T-helper 22 cell (primary cell): ENCODE results near the gene COPB1.

Experiments
- DNase-seq: peaks from one replicate; pipeline ENCODE4 v3.0.0-alpha.2; 2020; ENCODE audit warnings: low read depth

The COPB1 gene

DNA sequence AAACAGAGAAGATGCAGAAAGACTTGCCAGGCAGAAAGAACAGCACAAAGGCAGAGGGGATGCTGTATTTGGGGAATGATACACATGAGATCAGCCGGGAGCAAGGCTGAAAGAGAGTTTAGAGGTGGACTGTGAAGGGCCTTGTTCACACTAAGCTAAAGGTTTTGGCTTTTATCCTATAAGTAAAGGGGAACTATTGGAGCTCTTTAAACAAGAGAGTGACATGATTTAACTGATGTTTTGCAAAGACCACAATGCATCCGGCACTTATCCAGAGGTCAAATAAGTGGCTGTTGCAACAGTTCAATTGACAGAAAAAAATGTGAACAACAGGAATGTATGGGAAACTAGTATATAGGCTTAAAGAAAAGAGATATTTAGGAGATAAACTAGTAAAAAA, 76.0 kb downstream of the COPB1 start:
- no peak for DNase-seq

DNA sequence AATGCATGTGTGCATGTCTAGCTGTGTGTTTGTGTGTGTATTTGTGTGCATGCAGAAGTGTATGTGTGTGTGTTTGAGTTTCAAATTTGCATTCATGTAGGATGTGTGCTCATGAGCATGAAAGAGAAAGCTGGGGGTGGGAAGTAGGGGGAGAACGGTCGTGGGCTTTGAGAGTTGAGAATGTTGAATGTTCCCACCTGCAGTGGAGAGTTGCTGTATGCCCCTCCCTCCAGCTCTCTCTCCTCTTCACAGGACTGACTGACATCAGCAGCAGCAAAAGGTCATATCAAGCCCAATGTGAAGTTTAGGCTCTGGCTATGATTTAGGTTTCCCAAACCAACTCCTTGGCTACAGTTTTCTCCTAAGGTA, 76.8 kb downstream of the COPB1 start:
- DNase-seq, result no peak

DNA sequence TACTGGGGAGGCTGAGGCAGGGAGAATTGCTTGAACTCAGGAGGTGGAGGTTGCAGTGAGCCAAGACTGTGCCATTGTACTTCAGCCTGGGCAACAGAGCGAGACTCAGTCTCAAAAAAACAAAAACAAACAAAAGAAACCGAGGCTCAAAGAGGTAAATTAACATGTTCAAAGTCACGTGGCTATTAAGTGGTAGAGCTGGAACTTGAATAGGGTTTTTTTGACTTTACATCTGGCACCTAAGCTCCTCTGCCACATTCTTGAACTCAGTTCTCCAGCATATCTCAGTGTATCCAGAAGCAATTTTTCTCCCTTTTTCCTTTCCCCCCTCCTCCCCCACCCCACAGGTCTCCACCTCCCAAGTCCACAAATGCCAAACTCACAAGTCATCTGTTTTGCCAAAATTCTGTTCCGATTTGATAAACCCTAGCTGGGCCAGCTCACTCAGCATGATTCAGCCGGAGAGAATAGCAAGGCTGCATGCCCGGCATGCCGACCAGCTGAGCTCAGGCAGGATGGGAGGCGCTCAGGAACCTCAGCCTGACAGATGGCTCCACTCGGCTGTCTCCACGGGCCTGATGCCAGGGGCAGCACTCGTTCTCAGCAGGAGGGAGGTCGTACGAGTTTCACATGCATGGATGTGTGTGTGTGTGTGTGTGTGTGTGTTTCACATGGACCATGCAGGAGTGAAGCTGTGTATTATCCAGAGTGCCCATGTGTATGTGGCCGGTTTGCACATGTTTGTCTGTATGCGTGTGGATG, 77.4 kb downstream of the COPB1 start:
- no peak for DNase-seq

DNA sequence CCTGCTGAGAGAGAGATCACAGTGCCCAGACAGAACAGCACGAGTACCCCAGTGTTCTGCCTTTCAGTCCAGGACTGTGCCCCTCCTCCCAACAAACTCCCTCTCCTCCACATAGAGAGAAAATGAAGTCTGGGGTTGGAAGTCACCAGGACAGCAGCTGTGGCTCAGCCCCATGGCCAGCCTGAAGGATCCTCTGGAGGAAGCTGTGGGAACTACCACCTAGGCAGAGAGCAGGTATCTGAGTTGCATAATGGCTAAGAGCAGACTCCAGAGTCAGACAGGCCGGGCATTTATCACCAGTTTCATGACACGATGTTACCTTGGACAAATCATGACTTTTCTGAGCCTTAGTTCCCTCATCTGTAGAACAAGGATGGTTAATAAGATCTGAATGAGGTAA, 79.4 kb downstream of the COPB1 start:
- DNase-seq, result no peak

DNA sequence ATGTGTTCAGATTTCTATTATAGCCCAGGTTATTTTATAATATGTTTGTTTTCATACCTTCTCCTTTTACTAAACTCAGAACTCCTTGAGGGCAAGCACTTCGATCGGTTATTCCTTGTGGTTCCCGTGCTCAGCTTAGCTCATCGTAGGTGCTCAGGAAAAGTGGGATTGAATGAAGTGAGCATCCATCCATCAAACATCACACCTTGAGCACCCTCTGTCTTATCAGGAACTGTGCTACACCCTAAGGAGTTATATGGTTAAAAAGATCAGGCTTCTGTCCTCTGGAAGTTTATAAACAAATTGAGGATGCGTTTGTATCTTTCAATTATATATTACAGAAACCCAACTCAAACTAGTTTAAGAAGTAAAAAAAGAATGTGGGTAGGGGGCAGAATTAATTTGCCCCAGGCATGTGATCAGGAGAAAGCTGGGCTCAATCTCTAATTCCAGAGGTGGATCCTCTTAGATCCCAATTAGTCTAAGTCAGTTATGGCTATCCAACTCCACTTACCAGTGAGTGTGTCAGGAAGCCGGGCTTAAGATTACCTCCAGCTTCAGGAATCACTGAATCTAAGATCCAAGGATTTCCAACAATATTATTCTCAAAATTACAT, 80.7 kb downstream of the COPB1 start:
- DNase-seq, result no peak

DNA sequence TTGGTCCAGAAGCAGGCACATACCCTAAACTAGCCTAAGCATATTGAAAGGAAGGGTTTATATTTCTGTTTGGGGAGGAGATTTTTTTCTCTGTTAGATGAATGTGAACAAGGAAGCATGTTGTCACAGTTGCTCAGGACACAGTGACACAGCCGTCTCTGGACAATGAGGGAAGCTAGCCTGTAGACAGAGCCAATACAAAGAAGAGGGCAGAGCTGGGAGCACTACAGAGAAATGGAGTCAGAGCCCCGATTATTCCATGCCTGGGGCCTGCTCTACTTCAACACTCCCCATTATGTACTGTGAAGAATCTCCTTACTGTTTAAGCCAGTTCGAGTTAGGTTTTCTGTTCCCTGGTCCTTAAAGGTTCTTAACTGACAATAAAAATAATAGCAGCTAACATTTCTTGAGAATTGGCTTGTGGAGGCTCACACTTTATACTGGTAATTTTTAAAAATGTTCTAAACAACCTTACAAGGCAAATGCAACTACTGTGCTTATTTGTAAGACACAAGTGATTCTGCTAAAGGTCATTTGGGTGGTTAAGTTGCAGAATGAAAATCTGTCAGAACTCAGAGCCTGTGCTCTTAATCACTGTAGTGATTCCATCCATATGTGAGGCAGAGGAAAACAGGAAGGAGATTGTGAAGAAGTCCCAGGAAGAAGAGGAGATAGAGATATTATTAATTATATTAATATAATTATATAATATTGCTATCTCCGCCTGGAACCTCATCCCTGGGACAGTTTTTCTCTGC, 81.8 kb downstream of the COPB1 start:
- no peak for DNase-seq

DNA sequence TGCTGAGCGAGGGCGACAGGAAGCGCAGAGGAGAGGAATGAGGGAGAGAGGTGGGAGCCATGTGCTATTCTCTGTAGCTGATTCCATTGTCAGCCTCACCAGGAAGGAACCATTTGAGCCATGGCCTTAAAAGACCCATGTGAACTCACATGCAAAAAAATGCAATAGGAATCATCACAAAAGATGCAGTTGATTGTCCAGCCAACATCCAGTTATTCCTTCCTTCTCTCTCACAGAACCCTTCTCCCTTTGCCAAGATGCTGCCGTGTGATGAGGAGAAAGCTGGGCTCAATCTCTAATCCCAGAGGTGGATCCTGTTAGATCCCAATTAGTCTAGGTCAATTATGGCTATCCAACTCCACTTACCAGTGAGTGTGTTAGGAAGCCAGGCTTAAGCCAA, 82.4 kb downstream of the COPB1 start:
- DNase-seq, result no peak

DNA sequence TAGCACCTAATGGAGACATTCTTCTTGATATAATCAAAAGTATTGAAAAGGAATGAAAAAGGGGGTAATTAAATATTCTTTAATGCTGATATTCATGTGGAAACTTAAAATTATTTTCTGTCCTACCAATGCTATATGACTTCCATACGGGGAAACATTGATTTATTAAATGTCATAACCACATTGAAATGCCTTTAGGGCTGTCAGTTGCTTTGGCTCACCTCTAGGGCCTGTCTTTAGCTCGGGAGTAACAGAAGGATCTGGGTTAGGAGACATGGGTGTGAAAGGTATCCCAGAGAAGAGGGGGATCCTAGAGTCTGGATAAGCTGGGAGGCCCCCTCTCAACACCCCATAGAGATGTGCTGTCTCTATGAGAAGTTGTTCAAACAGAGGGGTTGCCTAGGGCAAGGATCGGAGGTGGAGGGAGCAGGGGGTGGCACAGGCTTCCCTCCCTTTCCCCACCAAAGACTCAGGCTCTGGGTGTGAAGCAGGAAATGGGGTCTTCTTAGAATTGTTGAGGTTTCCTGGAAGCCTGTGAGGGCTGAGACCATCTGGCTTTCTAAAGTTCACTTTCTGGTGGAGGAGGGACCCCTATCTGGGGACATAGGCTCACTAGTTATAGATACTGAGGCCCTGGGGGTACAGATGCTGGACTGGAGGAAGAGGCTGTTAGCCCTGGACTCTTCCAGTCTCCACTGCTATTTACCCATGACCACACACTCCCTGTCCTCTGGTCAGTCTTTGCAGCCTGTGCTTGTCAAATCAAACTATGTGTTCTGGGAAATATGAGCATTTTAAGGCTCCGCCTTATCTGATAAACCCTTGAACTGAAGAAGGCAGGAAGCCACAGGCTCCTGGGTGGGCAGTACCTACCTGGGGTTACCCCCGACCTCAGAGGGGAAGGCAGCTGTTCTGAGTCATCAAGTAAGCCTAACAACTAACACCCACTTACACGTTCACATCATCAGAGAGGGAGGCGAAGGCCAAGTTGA, 84.8 kb downstream of the COPB1 start:
- DNase-seq, result peak; percentile 51

DNA sequence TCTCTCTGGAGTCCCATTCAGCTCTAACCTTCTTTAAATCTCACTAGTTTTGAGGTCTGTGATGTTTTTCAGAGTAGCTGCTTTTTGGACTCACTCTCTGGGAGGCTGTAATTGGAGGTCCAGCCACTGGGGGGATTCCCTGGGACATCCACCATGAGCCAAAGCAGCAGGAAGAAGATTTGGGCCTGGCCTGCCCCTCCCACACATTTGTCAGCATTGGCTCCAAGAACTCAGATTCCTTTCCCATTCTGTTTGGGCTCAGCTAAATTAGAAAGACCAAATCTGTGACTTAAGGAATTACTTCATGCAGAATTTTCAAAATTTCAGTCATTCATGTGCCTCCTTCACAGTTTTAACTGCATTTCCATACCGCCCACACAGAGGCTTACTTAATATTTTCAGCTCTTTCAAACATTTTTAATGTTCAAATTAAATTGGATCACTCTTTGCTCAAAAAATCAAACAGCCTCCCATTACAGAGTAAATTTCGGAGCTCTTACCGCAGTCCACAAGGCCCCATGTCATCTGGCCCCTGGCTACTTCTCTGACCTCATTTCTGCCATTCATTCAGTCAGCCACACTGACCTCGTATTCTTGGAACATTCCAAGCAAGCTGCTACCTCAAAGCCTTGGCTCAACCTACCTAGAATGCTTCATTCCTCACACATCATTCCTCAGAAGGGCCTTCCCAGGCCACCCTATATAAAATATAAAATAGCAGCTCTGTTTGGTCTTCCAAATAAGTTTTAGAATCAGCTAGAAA, 86.1 kb downstream of the COPB1 start:
- no peak for DNase-seq

DNA sequence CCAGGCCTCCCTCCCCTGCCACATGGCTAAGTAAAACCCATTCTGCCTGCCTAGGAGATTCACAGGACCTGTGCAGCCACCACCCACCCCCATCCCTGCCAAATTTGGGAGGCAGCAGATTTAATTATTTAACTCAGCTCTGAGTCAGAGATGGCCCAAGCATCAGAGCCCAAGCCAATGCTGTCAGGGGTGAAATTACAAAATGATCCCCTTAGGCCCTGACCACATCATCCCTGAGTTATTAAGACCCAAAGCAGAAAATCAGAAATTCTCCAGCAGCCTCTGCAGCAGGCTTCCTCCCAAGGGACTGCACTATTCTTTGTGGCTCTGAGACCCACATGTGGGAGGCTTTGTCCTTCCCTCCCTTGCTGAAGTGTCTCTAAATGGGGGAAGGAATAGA, 87.8 kb downstream of the COPB1 start:
- DNase-seq, result no peak

DNA sequence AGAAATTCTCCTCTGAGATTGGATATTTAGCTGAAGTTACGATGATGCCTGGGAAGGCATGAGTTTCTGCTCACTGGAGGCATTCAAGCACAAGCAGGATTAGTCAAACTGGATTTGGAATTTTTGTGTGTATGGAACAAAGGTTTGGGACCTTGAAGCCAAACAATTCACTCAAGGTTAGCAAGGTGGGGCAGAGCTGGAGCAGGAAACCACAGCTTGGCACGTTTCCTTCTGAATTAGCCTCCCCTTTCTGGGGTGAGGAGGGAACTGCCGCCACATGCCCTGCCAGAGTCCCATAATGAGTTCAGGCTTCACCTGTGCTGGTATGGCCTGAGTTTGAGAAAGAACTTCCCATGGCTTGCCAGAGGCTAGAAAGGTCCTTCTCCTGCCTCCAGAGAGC, 89.7 kb downstream of the COPB1 start:
- DNase-seq, result no peak

DNA sequence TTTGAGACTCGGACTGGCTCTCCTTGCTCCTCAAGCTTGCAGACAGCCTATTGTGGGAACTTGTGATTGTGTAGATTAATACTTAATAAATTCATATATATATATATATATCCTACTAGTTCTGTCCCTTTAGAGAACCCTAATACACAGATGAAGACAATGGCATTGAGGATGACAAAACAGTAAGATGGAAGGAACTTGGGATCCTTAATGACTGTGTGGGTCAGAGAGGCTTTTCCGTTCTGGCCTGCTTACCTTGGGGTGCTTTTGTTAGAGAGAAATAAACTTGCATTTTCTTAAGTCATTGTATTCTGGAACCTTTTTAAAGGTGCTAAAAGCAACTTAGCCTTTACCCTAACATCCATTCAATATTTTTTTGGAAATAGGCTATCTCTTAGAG, 91.0 kb downstream of the COPB1 start:
- DNase-seq, result no peak
